OCI-LY1 (cell line): ENCODE data around the gene LSM2.

Experiments
- H2AFZ ChIP-seq: fragments of 200-600 bp; sonication (generic), shearing (Covaris generic); 2 replicates; pipeline ENCODE4 v1.6.0; 2014; ENCODE audit warnings: antibody characterized with exemption, mild to moderate bottlenecking, low read length
- H3F3A ChIP-seq: fragments of 200-600 bp; sonication (generic), shearing (Covaris generic); 2 replicates; pipeline ENCODE4 v1.6.0; 2014; ENCODE audit warnings: mild to moderate bottlenecking, antibody characterized with exemption, low read length, moderate library complexity; ENCODE audit not compliant: insufficient read depth
- H3K27ac ChIP-seq: fragments of 200-600 bp; sonication (generic); 2 replicates; pipeline ENCODE4 v1.5.1; 2014; ENCODE audit warnings: low read length, mixed run types, mild to moderate bottlenecking, low read depth; ENCODE audit not compliant: poor library complexity, severe bottlenecking
- H3K27me3 ChIP-seq: fragments of 200-600 bp; sonication (generic); 2 replicates; pipeline ENCODE4 v1.6.0; 2014; ENCODE audit warnings: antibody characterized with exemption, mild to moderate bottlenecking, low read length, moderate library complexity; ENCODE audit not compliant: insufficient read depth
- H3K36me3 ChIP-seq: fragments of 200-600 bp; sonication (generic); 2 replicates; pipeline ENCODE4 v1.6.1; 2014; ENCODE audit warnings: mild to moderate bottlenecking, antibody characterized with exemption, low read length, moderate library complexity, mixed read lengths; ENCODE audit not compliant: insufficient read depth
- H3K4me1 ChIP-seq: fragments of 200-600 bp; sonication (generic); 2 replicates; pipeline ENCODE4 v1.5.1; 2014; ENCODE audit warnings: mild to moderate bottlenecking, low read length, moderate library complexity; ENCODE audit not compliant: insufficient read depth, severe bottlenecking
- H3K4me2 ChIP-seq: fragments of 200-600 bp; sonication (generic), shearing (Covaris generic); 2 replicates; pipeline ENCODE4 v1.6.1; 2014; ENCODE audit warnings: low read length
- H3K4me3 ChIP-seq: fragments of 200-600 bp; sonication (generic); 2 replicates; pipeline ENCODE4 v1.5.1; 2014; ENCODE audit warnings: low read length, low read depth, mild to moderate bottlenecking, mixed read lengths; ENCODE audit not compliant: poor library complexity, severe bottlenecking
- H3K79me2 ChIP-seq: fragments of 200-600 bp; shearing (Covaris generic); 2 replicates; pipeline ENCODE4 v1.6.1; 2016; ENCODE audit warnings: mixed run types, low read length, mixed read lengths; ENCODE audit not compliant: insufficient read depth
- H3K9ac ChIP-seq: fragments of 200-600 bp; sonication (generic), shearing (Covaris generic); 2 replicates; pipeline ENCODE4 v1.6.1; 2014; ENCODE audit warnings: mild to moderate bottlenecking, low read length, mixed read lengths
- H3K9me2 ChIP-seq: fragments of 200-600 bp; sonication (generic), shearing (Covaris generic); 2 replicates; pipeline ENCODE4 v1.6.1; 2014; ENCODE audit warnings: low read depth, mild to moderate bottlenecking, low read length, mixed read lengths
- H3K9me3 ChIP-seq: fragments of 200-600 bp; shearing (Covaris generic); 2 replicates; pipeline ENCODE4 v1.6.1; 2014; ENCODE audit warnings: low read length, mixed read lengths
- H4K20me1 ChIP-seq: fragments of 200-600 bp; sonication (generic), shearing (Covaris generic); 2 replicates; pipeline ENCODE4 v1.6.0; 2016; ENCODE audit warnings: mild to moderate bottlenecking, low read length; ENCODE audit not compliant: insufficient read depth
- CTCF ChIP-seq: fragments of 200-600 bp; sonication (generic), shearing (Covaris generic); IDR thresholded peaks from 2 replicates; pipeline ENCODE4 v1.5.1; 2017; ENCODE audit warnings: mild to moderate bottlenecking, antibody characterized with exemption, low read length, moderate library complexity, mixed read lengths
- EZH2 ChIP-seq: fragments of 200-600 bp; sonication (generic), shearing (Covaris generic); IDR thresholded peaks from 2 replicates; pipeline ENCODE4 v1.8.0; 2017; ENCODE audit warnings: borderline replicate concordance, mixed run types, mild to moderate bottlenecking, antibody characterized with exemption, low read length, moderate library complexity, mixed read lengths

LSM2 gene

GRCh38 chr6:31749301-31750036 lies 57.3 kb downstream of the LSM2 start:
- no peak overlapping the region for H3K9ac ChIP-seq
- H3K27ac ChIP-seq = no peak overlapping the region
- TF ChIP-seq CTCF (no peak), EZH2 (no peak)
- peaks cover 33% of the 10 kb centered on the region for H3K36me3 ChIP-seq
- no peaks in the 10 kb centered on the region for H3K9me3 ChIP-seq
- no peaks in the 10 kb centered on the region for H3K9me2 ChIP-seq
- H2AFZ ChIP-seq = no peak overlapping the region
- H3K4me2 ChIP-seq = no peak overlapping the region
- no peaks in the 10 kb centered on the region for H3K27me3 ChIP-seq
- H4K20me1 ChIP-seq = no peaks in the 10 kb centered on the region
- H3K4me3 ChIP-seq = no peak overlapping the region
- H3K4me1 ChIP-seq = no peaks in the 10 kb centered on the region
- no peaks in the 10 kb centered on the region for H3K79me2 ChIP-seq
- no peaks in the 10 kb centered on the region for H3F3A ChIP-seq
